Measurements from ENCODE around the gene ATL2. TPM values are rescaled to one million over a fixed set of nuclear protein-coding genes. Genes with fewer than 3 reads are reported as not detected.
"Not testable (repeated sequence)": the region's sequence is repeated elsewhere in the genome, so short reads cannot be mapped to it uniquely, and the experiment has no call there.

ATL2 gene
- polyA plus RNA-seq, 3 donors from 2014 or later = 10.1 to 21.1 (median 15.7) TPM

- Mint-ChIP-seq H3K4me1 (peaks cover 0 to under 1% of the 10 kb centered on the region in 2 donors), H3K27ac (no peak overlapping the region)
These were observed 32.3 kb downstream of the ATL2 start for GRCh38 chr2:38344813-38345212.

DNA sequence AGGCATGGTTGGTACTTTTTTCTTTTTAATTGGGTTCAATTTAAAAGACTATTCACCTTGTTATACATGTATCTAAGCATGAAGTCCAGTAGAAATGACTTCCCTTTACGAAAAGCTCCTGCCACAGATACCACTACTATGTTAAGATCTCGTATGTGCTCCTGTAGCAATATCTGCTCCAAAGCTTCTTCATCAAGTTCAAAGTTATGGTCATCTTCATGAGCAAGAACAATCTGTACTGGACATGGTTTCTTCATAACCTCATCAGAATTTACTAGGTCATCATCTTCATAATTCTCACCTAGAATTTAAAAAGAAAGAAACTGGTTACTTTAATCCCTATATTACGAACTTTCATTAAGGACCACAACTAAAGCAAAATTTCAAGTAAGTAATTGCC lies 33.9 kb downstream of the ATL2 start:
- H3K36me3 Mint-ChIP-seq = peaks cover 14 to 29% (median 22%) of the 10 kb centered on the region in 3 donors
- no peak overlapping the region for H3K4me3 Mint-ChIP-seq
- H3K27me3 Mint-ChIP-seq (ENCODE audit: low read depth in 3 of 3) = no peaks in the 10 kb centered on the region
- DNase-seq = no peak
- H3K27ac Mint-ChIP-seq = no peak overlapping the region
- H3K9me3 Mint-ChIP-seq = no peaks in the 10 kb centered on the region
- no peaks in the 10 kb centered on the region for H3K4me1 Mint-ChIP-seq

More at GRCh38 chr2:38344813-38345212, 32.3 kb downstream of the ATL2 start:
- Mint-ChIP-seq H3K27me3 (ENCODE audit: low read depth in 3 of 3) (no peaks in the 10 kb centered on the region), H3K36me3 (peaks cover 14 to 24% (median 22%) of the 10 kb centered on the region in 3 donors), H3K9me3 (no peaks in the 10 kb centered on the region), H3K4me3 (no peak overlapping the region)
- DNase-seq = no peak

DNA sequence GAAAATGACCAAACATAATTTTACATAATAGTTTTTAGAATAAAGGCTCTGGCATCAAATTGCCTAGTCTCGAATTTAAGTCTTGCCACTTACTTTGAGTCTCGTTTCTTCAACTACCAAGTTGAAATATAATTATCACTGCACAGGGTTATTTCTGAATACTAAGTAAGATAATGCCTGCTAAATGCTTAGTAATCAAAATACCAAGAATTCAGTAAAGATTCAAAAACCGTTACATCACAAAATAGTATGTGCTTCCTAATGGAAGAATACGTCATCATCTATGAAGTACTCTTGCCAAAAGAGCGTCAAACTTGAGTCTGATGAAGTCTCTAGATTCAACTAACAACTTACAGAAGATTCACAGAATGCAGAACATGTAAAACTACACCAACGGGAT lies 40.5 kb downstream of the ATL2 start:
- no peak overlapping the region for H3K4me3 Mint-ChIP-seq
- H3K36me3 Mint-ChIP-seq = peaks cover 4 to 14% (median 13%) of the 10 kb centered on the region in 3 donors
- no peaks in the 10 kb centered on the region for H3K9me3 Mint-ChIP-seq
- no peaks in the 10 kb centered on the region for H3K27me3 Mint-ChIP-seq (ENCODE audit: low read depth in 3 of 3)
- no peak for DNase-seq
- H3K27ac Mint-ChIP-seq = no peak overlapping the region
- no peaks in the 10 kb centered on the region for H3K4me1 Mint-ChIP-seq

- Mint-ChIP-seq H3K4me1 (peaks cover 7% of the 10 kb centered on the region in 2 donors), H3K27ac (no peak overlapping the region), H3K9me3 (peaks cover 0 to 11% (median 8%) of the 10 kb centered on the region in 6 donors), H3K27me3 (ENCODE audit: low read depth in 3 of 3) (no peaks in the 10 kb centered on the region), H3K36me3 (peaks cover 13 to 26% (median 19%) of the 10 kb centered on the region in 3 donors), H3K4me3 (no peak overlapping the region)
- DNase-seq = no peak
These were observed 46.3 kb downstream of the ATL2 start for GRCh38 chr2:38330754-38331153.

DNA sequence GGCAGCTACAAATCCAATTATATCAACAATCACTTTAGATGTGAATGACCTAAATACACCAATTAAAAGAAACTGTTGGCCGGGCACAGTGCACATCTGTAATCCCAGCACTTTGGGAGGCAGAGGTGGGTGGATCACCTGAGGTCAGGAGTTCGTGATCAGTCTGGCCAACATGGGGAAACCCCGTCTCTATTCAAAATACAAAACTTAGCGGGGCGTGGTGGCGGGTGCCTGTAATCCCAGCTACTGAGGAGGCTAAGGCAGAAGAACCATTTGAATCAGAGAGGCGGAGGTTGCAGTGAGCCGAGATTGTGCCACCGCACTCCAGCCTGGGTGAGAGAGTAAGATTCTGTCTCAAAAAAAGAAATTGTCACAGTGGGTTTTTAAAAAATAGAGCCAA lies 49.5 kb downstream of the ATL2 start:
- DNase-seq = no peak
- Mint-ChIP-seq H3K4me1 (peaks cover 23 to 27% of the 10 kb centered on the region in 2 donors), H3K4me3 (no peak overlapping the region), H3K9me3 (peaks cover 0 to 11% (median 8%) of the 10 kb centered on the region in 6 donors), H3K36me3 (peaks cover 13 to 26% (median 25%) of the 10 kb centered on the region in 3 donors), H3K27me3 (ENCODE audit: low read depth in 3 of 3) (no peaks in the 10 kb centered on the region), H3K27ac (no peak overlapping the region)

- Mint-ChIP-seq H3K36me3 (peaks cover 3 to 12% (median 6%) of the 10 kb centered on the region in 3 donors), H3K4me3 (no peak overlapping the region), H3K9me3 (peaks cover 0 to 3% (median under 1%) of the 10 kb centered on the region in 6 donors), H3K4me1 (peaks cover 23 to 27% of the 10 kb centered on the region in 2 donors), H3K27me3 (ENCODE audit: low read depth in 3 of 3) (no peaks in the 10 kb centered on the region), H3K27ac (no peak overlapping the region)
- no peak for DNase-seq
These were observed 53.5 kb downstream of the ATL2 start for GRCh38 chr2:38323623-38324022.

DNA sequence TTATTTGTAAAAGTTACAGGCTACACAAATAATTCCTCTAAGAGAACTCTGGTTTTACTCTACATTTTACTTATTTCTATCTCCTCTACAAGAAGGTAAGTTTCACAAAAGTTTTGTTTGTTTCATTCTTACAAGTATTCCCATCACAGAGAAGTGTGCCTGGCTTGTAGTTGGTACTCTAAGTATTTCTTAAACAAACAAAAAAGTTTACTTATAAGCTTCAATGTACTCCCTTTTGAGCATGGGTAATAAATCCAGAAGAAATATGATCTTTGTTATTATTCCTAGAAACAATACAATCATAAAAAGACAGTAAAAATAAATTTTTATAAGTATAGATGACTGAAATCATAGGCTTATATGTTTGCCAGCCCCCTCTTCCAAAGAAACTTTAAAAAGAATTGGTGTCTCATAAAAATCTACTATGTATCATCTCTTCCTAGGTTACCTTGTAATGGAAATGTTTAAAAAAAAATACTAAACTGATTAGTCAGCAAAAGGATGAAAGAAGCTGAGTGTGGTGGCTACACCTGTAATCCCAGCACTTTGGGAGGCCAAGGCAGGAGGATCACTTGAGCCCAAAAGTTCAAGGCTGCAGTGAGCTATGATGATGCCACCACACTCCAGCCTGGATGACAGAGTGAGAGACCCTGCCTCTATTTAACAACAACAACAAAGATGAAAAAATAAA lies 54.7 kb downstream of the ATL2 start:
- Mint-ChIP-seq H3K9me3 (no peaks in the 10 kb centered on the region), H3K4me1 (peaks cover 23 to 27% of the 10 kb centered on the region in 2 donors), H3K27ac (peak overlapping the region in 1 of 6 donors; percentile 42), H3K27me3 (ENCODE audit: low read depth in 3 of 3) (no peaks in the 10 kb centered on the region), H3K4me3 (no peak overlapping the region), H3K36me3 (peaks cover 0 to 10% (median 3%) of the 10 kb centered on the region in 3 donors)
- DNase-seq = no peak

DNA sequence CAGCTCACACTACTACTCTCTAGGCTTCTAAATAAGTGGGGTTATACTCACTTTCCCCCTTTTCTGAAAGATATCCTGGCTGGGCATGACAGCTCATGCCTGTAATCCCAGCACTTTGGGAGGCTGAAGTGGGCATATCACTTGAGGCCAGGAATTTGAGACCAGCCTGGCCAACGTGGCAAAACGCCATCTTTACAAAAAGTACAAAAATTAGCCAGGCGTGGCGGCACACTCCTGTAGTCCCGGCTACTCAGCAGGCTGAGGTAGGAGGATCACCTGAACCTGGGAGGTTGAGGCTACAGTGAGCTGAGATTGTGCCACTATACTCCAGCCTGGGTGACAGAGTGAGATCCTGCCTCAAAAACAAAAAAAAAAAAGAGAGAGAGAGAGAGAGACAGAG lies 57.8 kb downstream of the ATL2 start:
- DNase-seq; H3K9me3 Mint-ChIP-seq; H3K27ac Mint-ChIP-seq; H3K4me1 Mint-ChIP-seq; H3K4me3 Mint-ChIP-seq; H3K27me3 Mint-ChIP-seq (ENCODE audit: low read depth in 3 of 3); H3K36me3 Mint-ChIP-seq: not testable (repeated sequence)

DNA sequence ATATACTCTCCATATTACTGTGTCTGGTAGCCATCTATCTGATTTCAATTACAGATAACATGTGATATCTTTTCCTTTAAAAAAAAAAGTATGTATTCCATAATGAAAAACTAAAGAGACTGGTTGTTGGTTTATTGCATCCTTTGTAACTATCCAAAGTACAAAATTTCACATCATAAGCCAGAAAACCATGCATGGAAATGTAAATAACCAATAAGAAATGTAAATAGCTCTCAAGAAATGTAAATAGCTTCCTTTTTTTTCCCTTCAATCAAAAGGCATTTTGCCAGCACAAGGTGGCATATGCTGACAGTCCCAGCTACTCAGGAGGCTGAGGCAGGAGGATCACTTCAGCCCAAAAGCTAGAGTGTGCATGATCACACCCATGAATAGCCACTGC lies 59.3 kb downstream of the ATL2 start:
- Mint-ChIP-seq H3K9me3 (no peaks in the 10 kb centered on the region), H3K27ac (no peak overlapping the region), H3K4me1 (no peaks in the 10 kb centered on the region), H3K27me3 (ENCODE audit: low read depth in 3 of 3) (no peaks in the 10 kb centered on the region), H3K36me3 (peaks cover 3 to 20% (median 7%) of the 10 kb centered on the region in 3 donors), H3K4me3 (no peak overlapping the region)
- no peak for DNase-seq

DNA sequence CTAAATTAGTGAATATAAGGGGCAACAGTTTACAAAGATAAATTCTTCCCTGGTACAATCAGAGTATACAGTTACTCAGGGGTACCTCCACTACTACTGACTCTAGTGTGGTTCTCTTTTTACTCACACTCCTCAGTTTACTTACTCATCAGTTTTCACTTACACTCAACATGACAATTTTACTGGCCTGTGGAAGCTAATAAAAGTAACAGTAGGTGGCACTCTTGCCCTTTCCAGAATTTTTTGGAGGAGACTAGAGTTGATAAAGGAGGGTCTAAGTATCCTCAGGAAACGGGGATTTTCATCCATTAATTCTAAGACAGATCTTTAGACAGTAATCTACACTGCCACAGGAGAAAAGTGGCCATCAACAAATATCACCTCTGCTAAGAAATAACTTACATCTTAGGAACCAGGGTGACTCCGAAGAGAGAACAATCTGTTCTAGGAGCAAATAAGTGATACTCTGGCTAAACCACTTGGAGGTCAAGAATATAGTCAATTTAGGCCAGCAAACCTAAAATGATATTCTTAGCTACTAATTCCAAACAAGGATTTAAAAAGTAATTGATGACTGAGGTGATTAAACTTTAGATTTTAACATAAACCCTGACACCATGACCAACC lies 61.3 kb downstream of the ATL2 start:
- Mint-ChIP-seq H3K27me3 (ENCODE audit: low read depth in 3 of 3) (no peaks in the 10 kb centered on the region), H3K4me3 (no peak overlapping the region), H3K9me3 (no peaks in the 10 kb centered on the region), H3K4me1 (no peaks in the 10 kb centered on the region), H3K36me3 (peaks cover 12 to 31% (median 19%) of the 10 kb centered on the region in 3 donors), H3K27ac (no peak overlapping the region)
- peak; percentile 19 to 29 (median 21) for DNase-seq

DNA sequence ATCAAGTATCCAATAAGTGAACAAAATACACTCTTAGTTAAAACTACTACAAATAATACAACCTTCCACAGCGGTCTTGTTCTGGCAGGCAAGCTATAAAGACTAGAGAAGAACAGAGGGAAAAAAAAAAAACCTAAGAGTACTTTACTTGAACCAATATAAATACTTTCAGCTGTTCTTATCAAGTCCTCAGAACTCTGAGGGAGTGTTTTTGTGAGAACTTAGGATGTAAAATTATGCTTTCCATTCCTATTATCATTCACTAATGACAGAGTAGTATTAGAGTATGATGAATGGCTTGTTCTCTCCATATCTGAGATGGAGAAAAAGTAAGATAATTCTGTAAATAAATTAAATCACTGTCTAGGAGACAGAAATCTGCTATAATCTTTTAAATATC lies 68.3 kb downstream of the ATL2 start:
- Mint-ChIP-seq H3K27me3 (ENCODE audit: low read depth in 3 of 3) (peaks cover 0 to 2% (median 0%) of the 10 kb centered on the region in 3 donors), H3K4me1 (peaks cover 2 to 14% of the 10 kb centered on the region in 2 donors), H3K4me3 (no peak overlapping the region), H3K9me3 (no peaks in the 10 kb centered on the region), H3K36me3 (peaks cover 34 to 61% (median 38%) of the 10 kb centered on the region in 3 donors), H3K27ac (no peak overlapping the region)
- DNase-seq = no peak

DNA sequence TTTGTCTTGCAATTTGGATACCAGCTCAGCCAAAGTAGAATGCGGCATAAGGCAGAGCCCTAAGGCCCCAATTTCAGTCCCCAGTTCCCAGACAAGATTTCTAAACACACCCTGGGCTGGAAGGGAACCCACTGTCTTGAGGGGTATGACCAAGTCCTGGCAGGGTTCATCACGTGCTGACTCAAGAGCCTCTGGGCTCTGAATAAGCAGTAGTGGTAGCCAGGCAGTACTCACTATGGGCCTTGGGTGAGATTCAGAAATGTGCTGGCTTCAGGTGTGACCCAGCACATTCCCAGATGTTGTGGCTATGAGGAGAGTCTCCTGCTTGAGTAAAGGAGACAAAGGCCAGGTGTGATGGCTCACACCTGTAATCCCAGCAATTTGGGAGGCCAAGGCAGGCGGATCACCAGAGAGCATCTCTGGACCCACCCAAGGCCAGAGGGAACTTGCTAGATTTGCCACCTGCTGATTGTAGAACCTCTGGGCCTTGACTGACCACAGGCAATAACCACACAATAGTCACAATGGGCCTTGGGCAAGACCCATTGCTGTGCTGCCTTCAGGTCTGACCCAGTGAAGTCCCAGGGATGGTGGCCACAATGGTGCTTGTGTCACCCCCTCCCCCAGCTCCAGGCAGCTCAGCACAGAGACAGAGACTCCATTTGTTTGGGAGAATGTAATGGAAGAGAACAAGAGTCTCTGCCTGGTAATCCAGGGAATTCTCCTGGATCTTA lies 74.9 kb downstream of the ATL2 start:
- Mint-ChIP-seq H3K4me3 (no peak overlapping the region), H3K27me3 (ENCODE audit: low read depth in 3 of 3) (peaks cover 0 to 2% (median 0%) of the 10 kb centered on the region in 3 donors), H3K36me3 (peaks cover 15 to 40% (median 21%) of the 10 kb centered on the region in 3 donors), H3K27ac (no peak overlapping the region), H3K4me1 (peaks cover 2 to 21% of the 10 kb centered on the region in 2 donors), H3K9me3 (no peaks in the 10 kb centered on the region)
- DNase-seq = no peak

GRCh38 chr2:38301340-38301968 lies 75.6 kb downstream of the ATL2 start:
- Mint-ChIP-seq H3K9me3 (no peaks in the 10 kb centered on the region), H3K4me1 (peaks cover 2 to 21% of the 10 kb centered on the region in 2 donors), H3K4me3 (no peak overlapping the region), H3K27ac (no peak overlapping the region), H3K27me3 (ENCODE audit: low read depth in 3 of 3) (peaks cover 0 to 2% (median 0%) of the 10 kb centered on the region in 3 donors), H3K36me3 (peaks cover 15 to 44% (median 24%) of the 10 kb centered on the region in 3 donors)
- no peak for DNase-seq

Data from immature natural killer cell (primary cell).